ENCODE measurements around the gene SLC30A1.
A peak's percentile ranks its signal among the peaks of the same experiment; 100 is the strongest.

Gene SLC30A1

DNA sequence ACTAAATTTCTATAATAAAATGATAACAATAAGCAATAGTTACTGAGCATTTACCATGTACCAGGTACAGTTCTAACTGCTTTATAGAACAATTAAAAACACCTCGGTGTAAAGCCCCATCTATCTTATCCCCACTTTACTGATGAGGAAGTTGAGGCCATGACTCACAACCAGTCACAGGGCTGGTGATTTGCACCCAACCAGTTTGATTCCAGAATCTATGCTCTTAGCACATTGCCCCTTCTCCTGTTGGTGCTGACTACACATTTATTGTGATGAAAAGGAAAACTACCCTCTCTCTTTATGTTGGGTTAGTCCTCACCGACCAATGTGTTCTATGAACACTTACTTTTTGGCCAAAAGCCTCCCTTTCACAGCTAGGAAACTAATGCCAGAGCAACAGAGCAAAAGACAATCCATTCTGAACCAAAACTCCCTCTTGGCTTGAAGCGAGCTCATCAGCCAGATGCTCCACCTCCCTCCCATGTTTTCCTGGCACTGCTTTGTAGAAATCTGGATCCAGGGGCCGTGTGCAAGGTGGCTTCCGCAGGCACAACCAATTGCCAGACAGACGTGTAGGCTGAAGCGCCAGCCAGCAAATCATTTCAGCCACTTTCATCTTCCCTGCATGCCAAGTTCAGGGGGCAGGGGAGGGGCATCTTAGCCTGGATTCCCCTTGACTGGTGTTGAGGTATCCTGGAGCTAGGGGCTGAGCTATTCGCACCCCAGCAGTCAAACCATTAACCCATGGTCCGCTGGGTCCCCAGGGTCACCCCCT lies 32.0 kb upstream of the SLC30A1 start:
- H3K36me3 ChIP-seq (ENCODE audit: insufficient read depth, low read length) = no peaks in the 10 kb centered on the region
- DNase-seq (ENCODE audit: low read depth, low spot score) = no peak
- H3K9ac ChIP-seq (ENCODE audit: insufficient read length) = no peak overlapping the region
- TF ChIP-seq POLR2AphosphoS5 (IDR thresholded peaks at IDR 0.05; ENCODE audit: borderline replicate concordance, low read depth, low read length) (no peak), FOXP2 (optimal IDR thresholded peaks at IDR 0.05; ENCODE audit: control extremely low read depth, extremely low read length, insufficient read depth) (no peak), EZH2 (IDR thresholded peaks at IDR 0.05) (no peak)
- H3K9me3 ChIP-seq (ENCODE audit: low read depth, low read length) = no peaks in the 10 kb centered on the region
- no peak overlapping the region for H3K27ac ChIP-seq
- no peak overlapping the region for H3K4me3 ChIP-seq

DNA sequence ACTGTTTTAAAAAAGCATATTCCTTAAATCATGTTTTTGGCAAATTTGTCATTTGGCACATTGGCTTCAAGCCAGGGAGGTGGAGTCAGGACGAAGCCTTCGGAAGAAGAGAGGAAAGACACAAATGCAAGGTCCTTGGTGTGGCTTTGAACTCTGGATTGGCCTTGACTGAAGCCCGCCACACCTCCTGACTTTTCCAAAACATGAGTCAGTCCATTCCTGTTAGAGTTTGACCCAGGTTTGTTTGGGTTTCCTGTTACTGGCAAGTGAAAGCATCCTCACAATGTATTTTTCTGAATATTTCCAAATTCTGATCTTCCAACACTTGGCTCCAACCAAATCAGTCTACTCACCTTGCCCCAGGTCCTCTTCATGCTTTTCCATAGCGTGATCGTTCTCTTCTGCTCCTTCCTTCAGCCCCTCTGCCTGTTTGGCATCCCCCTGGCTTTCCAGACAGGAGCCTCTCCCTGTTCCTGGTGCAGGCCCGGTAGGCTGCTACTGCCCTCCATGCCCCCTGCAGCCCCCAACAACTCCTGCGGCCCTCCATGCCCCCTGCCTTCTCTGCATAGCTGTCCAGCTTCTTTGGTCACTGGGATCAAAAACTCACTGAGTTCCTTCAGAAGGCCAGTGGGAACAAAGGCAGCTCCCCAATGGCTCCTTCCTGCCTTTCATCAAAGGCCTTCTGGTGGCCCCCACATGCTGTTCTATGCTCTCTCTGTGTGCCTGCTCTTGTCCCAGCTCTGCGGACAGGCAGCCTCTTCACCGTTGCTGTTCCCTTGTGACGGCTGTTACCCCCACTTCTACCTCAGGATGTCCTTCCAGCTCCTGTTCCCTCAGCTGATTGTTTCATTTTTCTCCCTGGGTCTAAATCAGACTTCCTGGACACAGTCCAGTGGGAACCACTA lies 30.4 kb upstream of the SLC30A1 start:
- DNase-seq (ENCODE audit: low read depth, low spot score) = no peak
- Histone ChIP-seq H3K4me3 (no peak overlapping the region), H3K9ac (ENCODE audit: insufficient read length) (no peak overlapping the region), H3K36me3 (ENCODE audit: insufficient read depth, low read length) (no peaks in the 10 kb centered on the region), H3K9me3 (ENCODE audit: low read depth, low read length) (no peaks in the 10 kb centered on the region), H3K27ac (no peak overlapping the region)
- no peak for TF ChIP-seq POLR2AphosphoS5 (IDR thresholded peaks at IDR 0.05; ENCODE audit: borderline replicate concordance, low read depth, low read length)
- no peak for TF ChIP-seq EZH2 (IDR thresholded peaks at IDR 0.05)
- TF ChIP-seq FOXP2 (optimal IDR thresholded peaks at IDR 0.05; ENCODE audit: control extremely low read depth, extremely low read length, insufficient read depth) = no peak

- no peak overlapping the region for H3K27ac ChIP-seq
- no peaks in the 10 kb centered on the region for H3K36me3 ChIP-seq (ENCODE audit: insufficient read depth, low read length)
- TF ChIP-seq EZH2 (IDR thresholded peaks at IDR 0.05) (no peak), POLR2AphosphoS5 (IDR thresholded peaks at IDR 0.05; ENCODE audit: borderline replicate concordance, low read depth, low read length) (no peak), FOXP2 (optimal IDR thresholded peaks at IDR 0.05; ENCODE audit: control extremely low read depth, extremely low read length, insufficient read depth) (no peak)
- DNase-seq (ENCODE audit: low read depth, low spot score) = no peak
- H3K9me3 ChIP-seq (ENCODE audit: low read depth, low read length) = no peaks in the 10 kb centered on the region
- no peak overlapping the region for H3K4me3 ChIP-seq
- H3K9ac ChIP-seq (ENCODE audit: insufficient read length) = no peak overlapping the region
Observed at GRCh38 chr1:211607754-211608473, 29.0 kb upstream of the SLC30A1 start.

DNA sequence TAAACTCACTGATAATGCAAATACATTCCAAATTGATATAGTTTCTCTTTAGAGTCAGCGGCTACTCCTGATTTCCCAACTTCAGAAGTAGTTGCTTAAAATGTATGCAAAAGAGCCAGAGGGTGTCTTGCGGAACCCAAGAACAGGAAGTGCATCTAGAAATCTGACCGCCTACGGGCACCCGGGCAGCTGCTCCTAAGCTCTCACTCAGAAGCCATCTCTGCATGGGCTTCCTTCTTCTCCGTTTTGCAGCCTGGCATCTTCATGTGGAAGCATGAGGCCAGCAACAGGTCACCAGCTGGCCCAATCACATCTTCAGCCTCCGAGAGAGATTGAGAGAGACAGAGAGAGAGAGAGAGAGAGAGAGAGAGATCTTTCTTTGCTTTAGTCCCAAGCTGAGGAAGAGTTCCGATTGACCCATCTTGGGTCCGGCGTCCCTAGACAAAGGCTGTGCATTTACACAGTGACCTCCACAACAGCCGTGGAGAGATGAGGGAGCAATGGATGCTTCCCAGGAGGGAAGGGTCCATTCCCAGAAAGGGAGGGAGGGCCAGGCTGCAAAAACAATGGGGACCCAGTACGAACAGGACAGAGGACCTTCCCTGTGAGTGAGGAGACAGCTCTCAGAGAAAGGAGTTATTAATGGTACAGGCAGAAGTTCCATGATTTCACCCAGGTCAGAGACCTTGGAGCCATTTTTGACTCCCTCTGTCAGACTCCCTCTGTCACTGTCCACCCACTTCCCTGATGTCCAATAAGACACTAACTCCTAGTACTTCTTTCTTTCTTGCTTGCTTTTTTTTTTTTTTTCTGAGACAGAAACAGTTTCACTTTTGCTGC lies 28.2 kb upstream of the SLC30A1 start:
- H3K4me3 ChIP-seq = peak overlapping the region; percentile 25
- H3K9me3 ChIP-seq (ENCODE audit: low read depth, low read length) = no peaks in the 10 kb centered on the region
- peak; percentile 55 for DNase-seq (ENCODE audit: low read depth, low spot score)
- H3K36me3 ChIP-seq (ENCODE audit: insufficient read depth, low read length) = no peaks in the 10 kb centered on the region
- TF ChIP-seq EZH2 (IDR thresholded peaks at IDR 0.05) (no peak), POLR2AphosphoS5 (IDR thresholded peaks at IDR 0.05; ENCODE audit: borderline replicate concordance, low read depth, low read length) (peak; percentile 33; the same call in 1 of the 2 replicates), FOXP2 (optimal IDR thresholded peaks at IDR 0.05; ENCODE audit: control extremely low read depth, extremely low read length, insufficient read depth) (no peak)
- no peak overlapping the region for H3K9ac ChIP-seq (ENCODE audit: insufficient read length)
- H3K27ac ChIP-seq = no peak overlapping the region

DNA sequence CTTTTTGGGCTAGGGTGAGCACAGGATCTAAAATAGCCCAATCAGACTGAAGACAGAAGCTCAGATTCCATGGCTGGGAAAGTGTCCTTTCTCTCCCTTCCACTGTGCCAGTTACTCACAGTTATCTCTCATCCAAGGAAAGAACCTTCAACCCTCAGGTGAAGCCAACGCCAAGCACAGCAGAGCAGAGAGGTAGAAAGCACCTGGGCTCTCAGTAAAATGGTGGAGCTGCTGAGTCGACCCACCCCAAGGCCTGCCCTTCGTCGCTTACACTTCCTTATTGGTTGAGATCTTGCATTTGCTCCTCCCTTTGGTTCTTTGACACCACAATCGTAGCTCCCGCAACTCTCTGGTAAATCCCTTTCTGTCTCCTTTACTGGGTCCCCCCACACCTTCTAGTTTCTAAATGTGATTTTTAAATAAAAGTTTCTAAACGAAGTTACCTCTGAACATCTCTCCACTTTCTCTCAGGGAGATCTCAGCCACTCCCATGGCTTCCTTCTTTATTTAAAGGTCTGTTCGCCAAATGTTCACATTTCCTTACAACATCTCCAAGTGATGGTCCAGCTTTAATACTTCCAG lies 27.5 kb upstream of the SLC30A1 start:
- no peak for DNase-seq (ENCODE audit: low read depth, low spot score)
- Histone ChIP-seq H3K36me3 (ENCODE audit: insufficient read depth, low read length) (no peaks in the 10 kb centered on the region), H3K9ac (ENCODE audit: insufficient read length) (no peak overlapping the region), H3K27ac (no peak overlapping the region), H3K9me3 (ENCODE audit: low read depth, low read length) (no peaks in the 10 kb centered on the region), H3K4me3 (peak overlapping the region; percentile 25)
- no peak for TF ChIP-seq EZH2 (IDR thresholded peaks at IDR 0.05)
- TF ChIP-seq FOXP2 (optimal IDR thresholded peaks at IDR 0.05; ENCODE audit: control extremely low read depth, extremely low read length, insufficient read depth) = no peak
- no peak for TF ChIP-seq POLR2AphosphoS5 (IDR thresholded peaks at IDR 0.05; ENCODE audit: borderline replicate concordance, low read depth, low read length)

DNA sequence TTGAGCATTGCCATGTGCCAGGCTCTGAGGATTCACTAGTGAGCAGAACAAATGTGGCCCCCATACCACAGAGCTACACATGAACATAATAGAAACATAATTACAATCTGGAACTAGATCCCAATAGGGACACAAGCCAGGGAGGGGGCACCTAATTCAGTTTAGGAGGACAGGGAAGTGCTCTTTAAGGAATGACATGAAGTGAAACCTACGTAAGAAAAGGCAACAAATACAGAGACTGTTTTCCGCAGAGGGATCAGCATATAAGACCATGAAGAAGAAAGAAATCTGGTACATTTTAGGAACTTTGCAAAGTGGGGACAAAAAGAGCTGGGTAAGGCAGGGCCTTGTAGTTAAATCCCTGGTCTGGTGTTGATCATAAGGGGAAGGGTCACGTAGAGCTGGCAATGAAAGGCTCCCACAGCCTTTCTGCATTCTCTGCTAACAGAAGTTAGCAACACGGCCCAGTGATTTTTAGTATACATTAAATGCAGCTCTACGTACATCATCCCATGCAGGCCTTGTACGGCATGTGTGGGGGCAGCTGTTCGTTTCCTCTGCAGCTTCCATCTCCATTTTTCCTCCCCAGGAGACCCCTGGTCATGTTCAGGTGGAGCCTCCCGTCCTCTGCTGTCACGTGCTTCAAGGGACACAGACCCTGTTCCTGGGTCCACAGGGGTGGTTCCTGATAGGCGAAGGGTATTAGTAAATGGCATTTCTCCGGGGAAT lies 26.8 kb upstream of the SLC30A1 start:
- no peaks in the 10 kb centered on the region for H3K36me3 ChIP-seq (ENCODE audit: insufficient read depth, low read length)
- H3K4me3 ChIP-seq = no peak overlapping the region
- no peak overlapping the region for H3K9ac ChIP-seq (ENCODE audit: insufficient read length)
- DNase-seq (ENCODE audit: low read depth, low spot score) = no peak
- TF ChIP-seq POLR2AphosphoS5 (IDR thresholded peaks at IDR 0.05; ENCODE audit: borderline replicate concordance, low read depth, low read length) (no peak), FOXP2 (optimal IDR thresholded peaks at IDR 0.05; ENCODE audit: control extremely low read depth, extremely low read length, insufficient read depth) (no peak), EZH2 (IDR thresholded peaks at IDR 0.05) (no peak)
- no peak overlapping the region for H3K27ac ChIP-seq
- H3K9me3 ChIP-seq (ENCODE audit: low read depth, low read length) = no peaks in the 10 kb centered on the region

DNA sequence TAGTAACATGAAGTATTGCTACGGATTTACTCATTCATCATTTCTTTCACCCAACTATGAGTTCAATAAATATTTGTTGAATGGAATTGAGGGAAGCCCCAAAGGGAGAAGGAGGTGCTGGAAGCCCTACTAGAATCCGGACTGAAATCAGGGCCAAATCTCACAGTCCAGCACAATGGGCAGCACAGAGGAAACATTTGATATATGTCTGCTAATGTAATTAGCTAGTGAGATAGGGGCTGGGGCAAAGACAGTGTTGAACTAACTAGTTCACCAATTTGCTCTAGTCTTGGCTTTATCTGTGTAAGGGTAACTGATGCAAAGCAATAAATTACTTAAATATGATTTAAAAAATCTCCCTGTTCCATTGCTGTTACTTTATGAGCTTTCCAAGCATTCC lies 26.1 kb upstream of the SLC30A1 start:
- TF ChIP-seq POLR2AphosphoS5 (IDR thresholded peaks at IDR 0.05; ENCODE audit: borderline replicate concordance, low read depth, low read length) = no peak
- TF ChIP-seq EZH2 (IDR thresholded peaks at IDR 0.05) = no peak
- H3K4me3 ChIP-seq = no peak overlapping the region
- H3K27ac ChIP-seq = no peak overlapping the region
- no peaks in the 10 kb centered on the region for H3K9me3 ChIP-seq (ENCODE audit: low read depth, low read length)
- DNase-seq (ENCODE audit: low read depth, low spot score) = no peak
- no peak overlapping the region for H3K9ac ChIP-seq (ENCODE audit: insufficient read length)
- H3K36me3 ChIP-seq (ENCODE audit: insufficient read depth, low read length) = no peaks in the 10 kb centered on the region
